Medulla oblongata (tissue), 1 donor: ENCODE measurements around the gene SLC24A3.

Source experiments
- DNase-seq: peaks from one replicate; pipeline ENCODE4 v3.0.0-alpha.2; 2015; ENCODE audit errors: extremely low spot score

The SLC24A3 gene

DNA sequence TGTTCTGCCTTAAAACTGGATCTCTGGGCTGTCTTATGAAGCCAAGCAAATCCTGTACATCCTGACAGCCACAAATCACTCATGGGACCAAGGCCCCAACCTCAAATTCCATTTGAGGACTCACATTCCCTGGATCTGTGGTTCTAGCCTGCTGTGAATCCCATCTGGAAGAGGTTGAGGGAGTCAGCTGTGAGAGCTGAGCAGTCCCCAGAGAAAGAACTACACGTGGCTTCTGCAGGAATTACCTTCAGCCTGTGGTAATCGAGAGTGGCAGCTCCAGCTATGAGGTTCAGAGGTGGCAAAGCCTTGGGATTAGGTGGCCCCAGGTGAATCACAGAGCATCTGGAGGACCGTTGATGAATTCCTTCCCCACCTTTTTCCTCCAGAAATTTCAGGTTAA, 245.2 kb downstream of the SLC24A3 start:
- no peak for DNase-seq

DNA sequence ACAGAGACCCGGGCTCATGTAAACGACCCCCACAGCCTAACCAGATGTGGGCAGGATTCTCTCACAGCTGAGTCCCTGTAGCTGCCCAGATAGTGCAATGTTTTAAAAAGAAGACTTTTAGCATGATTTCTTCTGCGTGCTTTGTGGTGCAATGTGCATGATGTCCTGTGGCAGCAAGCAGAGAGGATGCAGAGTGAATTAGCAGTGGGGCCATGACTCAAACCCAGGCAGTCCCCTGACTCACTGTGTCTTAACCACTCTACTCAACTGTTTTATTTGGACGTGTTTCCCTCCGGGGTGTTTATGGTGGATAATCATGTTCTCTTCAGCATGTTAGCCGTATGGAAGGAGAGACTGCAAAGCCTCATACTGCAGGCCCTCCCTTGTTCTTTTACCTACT, 247.9 kb downstream of the SLC24A3 start:
- no peak for DNase-seq

DNA sequence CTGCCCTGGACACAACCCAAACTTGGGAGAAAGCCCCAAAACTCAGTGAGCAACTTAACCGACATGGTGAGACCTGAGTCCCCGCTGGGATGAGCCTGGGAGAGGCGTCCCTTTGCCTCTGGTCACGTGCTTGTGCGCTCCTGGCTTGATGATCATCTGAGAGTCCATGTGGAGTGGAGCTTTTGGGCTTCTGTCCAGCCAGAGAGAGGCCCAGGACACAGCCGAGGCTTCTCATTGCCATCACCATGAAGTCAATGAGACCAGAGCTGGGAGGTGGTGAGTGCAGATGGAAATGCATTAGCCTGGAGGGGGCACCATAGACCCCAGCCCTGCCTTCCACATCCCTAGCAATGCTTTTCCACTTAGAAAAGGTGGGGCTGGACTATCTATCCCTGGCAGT, 250.0 kb downstream of the SLC24A3 start:
- no peak for DNase-seq

GRCh38 chr20:19463597-19463996, 251.2 kb downstream of the SLC24A3 start:
- no peak for DNase-seq

- no peak for DNase-seq
These were observed 253.1 kb downstream of the SLC24A3 start for GRCh38 chr20:19465536-19465935.

- DNase-seq = no peak
These were observed 253.9 kb downstream of the SLC24A3 start for GRCh38 chr20:19466206-19466928.

DNA sequence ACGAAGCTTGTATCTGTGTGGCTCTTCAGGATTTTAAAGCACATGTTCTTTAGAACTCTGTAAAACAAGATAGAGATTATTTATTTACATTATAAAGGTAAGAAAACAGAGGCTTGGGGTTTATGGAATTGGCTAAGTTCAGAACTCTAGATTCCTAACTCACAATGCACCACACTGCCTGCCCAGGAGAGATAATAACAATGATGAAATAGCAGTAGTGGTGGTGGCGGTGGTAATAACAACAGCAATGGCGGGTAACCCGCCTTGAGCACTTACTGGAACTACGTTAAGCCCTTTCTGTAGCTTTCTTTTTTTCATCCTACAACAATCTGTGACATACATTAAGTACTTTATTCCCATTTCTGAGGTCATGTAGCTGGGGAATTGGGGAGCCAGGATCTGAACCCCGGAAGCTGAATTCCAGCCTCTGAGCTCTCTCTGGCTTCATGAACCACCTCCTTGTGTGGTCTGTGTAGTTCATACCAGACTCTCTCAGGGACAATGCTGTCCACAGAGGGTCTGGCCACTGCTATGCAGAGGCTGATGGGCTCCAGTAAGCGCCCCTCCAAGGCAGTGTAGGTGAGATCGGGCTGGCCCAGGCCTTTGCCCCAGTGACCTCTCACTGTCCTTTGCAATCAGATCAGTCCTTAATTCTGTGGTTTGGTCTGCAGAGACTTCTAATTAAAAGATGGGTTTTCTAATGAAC, 260.9 kb downstream of the SLC24A3 start:
- DNase-seq = no peak

GRCh38 chr20:19473922-19474286, 261.5 kb downstream of the SLC24A3 start:
- no peak for DNase-seq

GRCh38 chr20:19478320-19478895, 266.0 kb downstream of the SLC24A3 start:
- DNase-seq = no peak

GRCh38 chr20:19482726-19483125, 270.3 kb downstream of the SLC24A3 start:
- no peak for DNase-seq

DNA sequence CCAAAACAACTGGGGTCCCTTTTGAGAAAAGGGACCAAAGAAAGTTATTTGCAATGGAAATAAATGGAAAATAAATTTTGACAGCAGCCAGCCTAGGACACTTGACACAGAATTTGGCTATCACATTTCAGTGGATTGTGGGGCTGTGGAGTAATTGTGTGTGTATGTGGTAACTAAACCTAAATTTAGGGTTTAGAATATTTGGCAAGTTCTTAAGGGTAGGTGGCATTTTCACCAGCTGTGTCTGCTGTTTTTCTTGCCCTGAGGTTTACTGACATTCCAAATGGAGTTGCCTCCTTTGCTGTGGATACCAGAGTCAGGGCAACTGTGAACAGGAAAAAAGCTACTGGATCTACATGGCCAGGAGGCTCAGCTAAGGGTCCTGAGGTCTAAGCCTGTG, 270.9 kb downstream of the SLC24A3 start:
- no peak for DNase-seq

DNA sequence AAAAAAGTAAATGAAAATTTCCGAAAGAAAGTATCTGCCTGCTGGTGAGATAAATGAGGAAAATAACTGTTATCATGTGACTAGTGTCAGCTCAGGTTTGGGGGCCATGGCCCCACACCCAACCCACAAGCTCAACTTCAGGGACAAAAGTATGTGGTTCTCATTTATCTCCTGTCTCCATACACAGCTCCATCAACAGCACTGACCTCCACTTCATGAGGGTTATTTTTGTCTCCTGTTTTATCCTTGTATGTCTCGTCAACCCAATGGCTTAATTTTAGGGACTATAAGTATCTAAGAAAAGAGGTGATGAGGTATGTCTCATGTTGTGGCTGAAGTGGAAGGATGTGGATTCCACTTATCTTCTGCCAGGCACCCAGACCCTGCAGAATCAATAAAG, 274.0 kb downstream of the SLC24A3 start:
- no peak for DNase-seq

- DNase-seq = no peak
These were observed 275.0 kb downstream of the SLC24A3 start for GRCh38 chr20:19487420-19487819.

GRCh38 chr20:19491241-19491640, 278.8 kb downstream of the SLC24A3 start:
- no peak for DNase-seq

- no peak for DNase-seq
These were observed 279.7 kb downstream of the SLC24A3 start for GRCh38 chr20:19492116-19492515.

DNA sequence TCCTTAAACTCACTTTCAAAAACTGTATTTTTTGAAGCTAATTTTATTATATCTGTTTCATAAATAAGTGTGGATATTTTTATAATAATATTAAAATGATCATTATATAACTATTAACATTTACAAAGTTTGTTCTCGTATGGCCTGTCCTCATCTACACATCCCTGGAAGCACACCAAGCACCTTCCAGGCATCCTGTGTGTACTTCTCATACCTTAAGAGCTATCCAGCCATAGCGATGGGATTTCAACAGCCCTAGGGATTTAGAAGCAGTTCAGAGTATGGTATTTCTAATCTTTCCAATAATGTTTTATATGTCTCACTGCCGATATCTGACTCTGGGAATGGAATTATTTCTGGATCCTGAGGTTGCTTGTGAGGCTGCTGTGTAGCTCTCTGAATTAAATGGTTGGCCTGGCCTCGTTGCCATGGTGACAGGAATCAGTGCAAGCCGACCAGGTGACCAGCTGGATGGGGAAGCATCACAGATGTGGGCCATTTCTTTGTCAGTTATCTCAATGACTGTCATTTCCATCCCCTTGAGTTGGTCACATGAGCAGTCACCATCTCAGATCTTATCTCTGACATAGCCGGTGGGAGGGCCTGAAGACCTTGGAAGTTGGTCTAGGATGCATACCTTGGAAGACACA, 280.4 kb downstream of the SLC24A3 start:
- DNase-seq = no peak

- DNase-seq = no peak
These were observed 281.5 kb downstream of the SLC24A3 start for GRCh38 chr20:19493794-19494495.

DNA sequence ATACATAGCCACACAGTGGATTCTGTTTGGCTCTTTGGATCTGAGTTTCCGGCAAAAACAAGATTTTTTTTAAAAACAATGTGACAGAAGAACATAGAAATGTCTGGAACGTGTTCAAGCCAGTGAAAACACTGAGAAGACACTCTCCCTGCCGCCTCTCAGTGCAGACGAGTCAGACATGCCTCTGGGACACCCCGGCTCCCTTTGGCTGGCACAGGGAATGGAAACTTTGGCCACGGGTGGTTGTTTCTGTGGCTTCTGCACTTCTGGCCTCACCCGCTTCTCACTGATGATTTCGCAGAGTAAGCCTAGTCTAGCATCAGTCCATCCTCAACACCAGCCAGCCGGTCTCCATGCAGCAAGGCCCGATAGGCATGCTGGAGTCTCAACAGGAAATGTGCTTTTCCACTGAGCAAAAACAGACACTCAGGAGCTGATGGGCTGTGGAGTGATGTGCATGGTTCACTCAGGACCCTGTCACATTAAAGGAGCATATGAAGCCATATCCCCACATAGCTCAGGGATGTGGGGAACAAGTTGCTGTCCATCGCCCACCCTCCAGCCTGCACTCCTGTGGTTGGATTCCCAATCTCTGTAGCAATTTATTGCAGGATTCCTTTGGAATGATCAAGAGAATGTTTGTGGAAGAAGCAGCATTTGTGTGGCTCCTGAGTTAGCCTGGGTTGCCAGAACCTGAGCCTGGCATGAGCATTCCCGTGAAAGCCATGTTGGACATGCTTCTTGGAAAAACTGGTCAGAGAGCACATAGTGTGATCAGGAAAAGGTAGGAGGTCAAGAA, 283.7 kb downstream of the SLC24A3 start:
- no peak for DNase-seq

GRCh38 chr20:19497064-19497463, 284.6 kb downstream of the SLC24A3 start:
- no peak for DNase-seq

DNA sequence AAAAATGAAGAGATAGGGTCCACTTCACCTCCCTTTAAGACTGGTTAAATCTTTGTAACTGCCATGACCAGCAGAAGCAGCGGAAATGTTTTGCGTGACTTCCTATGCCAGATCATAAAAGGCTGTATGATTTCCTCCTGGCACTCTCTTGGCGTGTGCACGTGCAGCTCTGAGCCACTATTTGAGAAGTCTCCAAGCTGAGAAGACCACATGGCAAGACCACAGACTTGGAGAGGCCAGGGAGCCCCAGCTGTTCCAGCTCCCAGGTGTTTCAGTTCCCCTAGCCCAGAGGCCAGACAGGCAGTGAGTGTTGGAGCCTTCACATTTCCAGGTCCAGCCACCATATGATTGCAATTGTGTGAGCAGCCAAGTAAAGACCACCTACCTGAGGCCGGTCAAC, 286.3 kb downstream of the SLC24A3 start:
- DNase-seq = no peak

DNA sequence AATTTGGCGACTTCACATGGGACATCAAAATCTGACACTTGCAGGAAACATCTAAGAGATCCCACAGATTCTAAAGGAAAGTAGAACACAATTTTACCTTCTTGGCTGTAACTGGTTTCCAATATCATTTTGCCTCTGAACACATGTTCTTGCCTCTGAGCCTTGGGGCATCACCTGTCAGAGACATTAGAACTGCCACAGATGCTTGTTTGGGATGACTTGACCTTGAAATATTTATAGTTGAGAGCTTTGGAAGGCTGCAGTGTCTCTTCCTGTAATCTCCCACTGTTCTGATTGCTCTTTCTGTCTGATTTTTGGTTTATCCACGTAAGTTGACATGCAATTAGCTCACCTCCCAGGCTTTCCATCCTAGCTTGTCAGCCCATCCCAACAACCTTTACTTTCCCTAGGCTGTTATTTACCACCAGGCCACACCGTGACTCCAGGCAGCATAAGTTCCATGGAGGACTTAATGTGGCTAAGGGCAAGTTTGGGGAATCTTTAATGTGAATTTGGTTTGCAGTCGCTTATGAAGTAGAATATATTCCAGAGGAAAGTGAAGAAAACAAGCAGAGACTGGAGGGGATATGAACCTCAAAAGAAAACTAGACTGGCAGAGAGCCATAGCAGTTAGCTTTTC, 289.2 kb downstream of the SLC24A3 start:
- DNase-seq = no peak
